ENCODE results near the gene PCBP3.

GRCh38 chr21:45613396-45613795 lies 30.1 kb upstream of the PCBP3 start:
- TF ChIP-seq, protein P1, sequence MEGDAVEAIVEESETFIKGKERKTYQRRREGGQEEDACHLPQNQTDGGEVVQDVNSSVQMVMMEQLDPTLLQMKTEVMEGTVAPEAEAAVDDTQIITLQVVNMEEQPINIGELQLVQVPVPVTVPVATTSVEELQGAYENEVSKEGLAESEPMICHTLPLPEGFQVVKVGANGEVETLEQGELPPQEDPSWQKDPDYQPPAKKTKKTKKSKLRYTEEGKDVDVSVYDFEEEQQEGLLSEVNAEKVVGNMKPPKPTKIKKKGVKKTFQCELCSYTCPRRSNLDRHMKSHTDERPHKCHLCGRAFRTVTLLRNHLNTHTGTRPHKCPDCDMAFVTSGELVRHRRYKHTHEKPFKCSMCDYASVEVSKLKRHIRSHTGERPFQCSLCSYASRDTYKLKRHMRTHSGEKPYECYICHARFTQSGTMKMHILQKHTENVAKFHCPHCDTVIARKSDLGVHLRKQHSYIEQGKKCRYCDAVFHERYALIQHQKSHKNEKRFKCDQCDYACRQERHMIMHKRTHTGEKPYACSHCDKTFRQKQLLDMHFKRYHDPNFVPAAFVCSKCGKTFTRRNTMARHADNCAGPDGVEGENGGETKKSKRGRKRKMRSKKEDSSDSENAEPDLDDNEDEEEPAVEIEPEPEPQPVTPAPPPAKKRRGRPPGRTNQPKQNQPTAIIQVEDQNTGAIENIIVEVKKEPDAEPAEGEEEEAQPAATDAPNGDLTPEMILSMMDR (conservative IDR thresholded peaks at IDR 0.05): no peak
- TF ChIP-seq EZH2 (IDR thresholded peaks at IDR 0.05; ENCODE audit: low read depth): no peak
